ENCODE measurements around the gene SLC6A3. TPM values are rescaled to one million over a fixed set of nuclear protein-coding genes. Genes with fewer than 3 reads are reported as not detected.

Gene SLC6A3
- total and polyA plus RNA-seq, 5 donors from 2014 or later = 0.27 TPM; not detected in 4

- H3K9me3 ChIP-seq (ENCODE audit: control insufficient read depth in 2 of 2, low read length in 2 of 2) = no peaks in the 10 kb centered on the region
- no peak overlapping the region for H3K27ac ChIP-seq (ENCODE audit: insufficient read depth, low read length, poor library complexity, severe bottlenecking)
- no peak overlapping the region for H3K27ac Mint-ChIP-seq
- no peaks in the 10 kb centered on the region for H3K4me1 ChIP-seq (ENCODE audit: control insufficient read depth, insufficient read depth, low read length, poor library complexity, severe bottlenecking)
- H3K36me3 Mint-ChIP-seq = no peaks in the 10 kb centered on the region
- H3K36me3 ChIP-seq (ENCODE audit: control insufficient read depth, insufficient read depth, low read length) = no peaks in the 10 kb centered on the region
- peaks cover 32% of the 10 kb centered on the region for H3K27me3 Mint-ChIP-seq
- no peak for DNase-seq
- H3K9me3 Mint-ChIP-seq = peaks cover 2 to 10% (median 5%) of the 10 kb centered on the region in 7 donors
- H3K4me1 Mint-ChIP-seq = peaks cover 0 to 9% (median 3%) of the 10 kb centered on the region in 4 donors
- no peak overlapping the region for H3K4me3 ChIP-seq (ENCODE audit: low read depth, low read length)
- no peak for ATAC-seq (ENCODE audit: low read depth in 2 of 2)
- no peaks in the 10 kb centered on the region for H3K27me3 ChIP-seq (ENCODE audit: control insufficient read depth, insufficient read depth, low read length)
- no peak overlapping the region for H3K4me3 Mint-ChIP-seq
These were observed 2.8 kb downstream of the SLC6A3 start for GRCh38 chr5:1442222-1443145.

GRCh38 chr5:1441166-1441865 is 3.9 kb downstream of the SLC6A3 start:
- no peaks in the 10 kb centered on the region for H3K4me1 ChIP-seq (ENCODE audit: control insufficient read depth, insufficient read depth, low read length, poor library complexity, severe bottlenecking)
- H3K4me3 ChIP-seq (ENCODE audit: low read depth, low read length) = no peak overlapping the region
- DNase-seq (no peak), ATAC-seq (ENCODE audit: low read depth in 2 of 2) (no peak)
- H3K36me3 ChIP-seq (ENCODE audit: control insufficient read depth, insufficient read depth, low read length) = no peaks in the 10 kb centered on the region
- peaks cover 0 to 9% (median 3%) of the 10 kb centered on the region in 4 donors for H3K4me1 Mint-ChIP-seq
- no peak overlapping the region for H3K27ac Mint-ChIP-seq
- H3K27me3 Mint-ChIP-seq = peaks cover 21% of the 10 kb centered on the region
- H3K4me3 Mint-ChIP-seq = no peak overlapping the region
- no peaks in the 10 kb centered on the region for H3K36me3 Mint-ChIP-seq
- H3K27me3 ChIP-seq (ENCODE audit: control insufficient read depth, insufficient read depth, low read length) = no peaks in the 10 kb centered on the region
- no peak overlapping the region for H3K27ac ChIP-seq (ENCODE audit: insufficient read depth, low read length, poor library complexity, severe bottlenecking)
- H3K9me3 ChIP-seq (ENCODE audit: control insufficient read depth in 2 of 2, low read length in 2 of 2) = no peaks in the 10 kb centered on the region
- peaks cover 2 to 10% (median 5%) of the 10 kb centered on the region in 7 donors for H3K9me3 Mint-ChIP-seq

- H3K27ac Mint-ChIP-seq = no peak overlapping the region
- H3K9me3 ChIP-seq (ENCODE audit: control insufficient read depth in 2 of 2, low read length in 2 of 2) = no peaks in the 10 kb centered on the region
- no peaks in the 10 kb centered on the region for H3K36me3 ChIP-seq (ENCODE audit: control insufficient read depth, insufficient read depth, low read length)
- H3K27ac ChIP-seq (ENCODE audit: insufficient read depth, low read length, poor library complexity, severe bottlenecking) = no peak overlapping the region
- H3K9me3 Mint-ChIP-seq = peaks cover 2 to 10% (median 5%) of the 10 kb centered on the region in 7 donors
- H3K4me1 Mint-ChIP-seq = peaks cover 0 to 9% (median 3%) of the 10 kb centered on the region in 4 donors
- ATAC-seq (ENCODE audit: low read depth in 2 of 2) (no peak), DNase-seq (no peak)
- H3K4me3 ChIP-seq (ENCODE audit: low read depth, low read length) = no peak overlapping the region
- no peaks in the 10 kb centered on the region for H3K36me3 Mint-ChIP-seq
- H3K27me3 Mint-ChIP-seq = peaks cover 20% of the 10 kb centered on the region
- H3K4me3 Mint-ChIP-seq = no peak overlapping the region
- no peaks in the 10 kb centered on the region for H3K4me1 ChIP-seq (ENCODE audit: control insufficient read depth, insufficient read depth, low read length, poor library complexity, severe bottlenecking)
- no peaks in the 10 kb centered on the region for H3K27me3 ChIP-seq (ENCODE audit: control insufficient read depth, insufficient read depth, low read length)
These were observed 5.1 kb downstream of the SLC6A3 start for GRCh38 chr5:1440098-1440493.

- H3K4me1 Mint-ChIP-seq = peaks cover 0 to 7% (median 3%) of the 10 kb centered on the region in 4 donors
- Histone ChIP-seq H3K27ac (ENCODE audit: insufficient read depth, low read length, poor library complexity, severe bottlenecking) (no peak overlapping the region), H3K4me1 (ENCODE audit: control insufficient read depth, insufficient read depth, low read length, poor library complexity, severe bottlenecking) (no peaks in the 10 kb centered on the region), H3K27me3 (ENCODE audit: control insufficient read depth, insufficient read depth, low read length) (no peaks in the 10 kb centered on the region), H3K4me3 (ENCODE audit: low read depth, low read length) (no peak overlapping the region), H3K36me3 (ENCODE audit: control insufficient read depth, insufficient read depth, low read length) (no peaks in the 10 kb centered on the region), H3K9me3 (ENCODE audit: control insufficient read depth in 2 of 2, low read length in 2 of 2) (no peaks in the 10 kb centered on the region)
- DNase-seq (no peak), ATAC-seq (ENCODE audit: low read depth in 2 of 2) (no peak)
- no peak overlapping the region for H3K4me3 Mint-ChIP-seq
- H3K27ac Mint-ChIP-seq = no peak overlapping the region
- H3K27me3 Mint-ChIP-seq = peaks cover 20% of the 10 kb centered on the region
- H3K9me3 Mint-ChIP-seq = peaks cover 2 to 10% (median 5%) of the 10 kb centered on the region in 7 donors
- H3K36me3 Mint-ChIP-seq = no peaks in the 10 kb centered on the region
These were observed 5.7 kb downstream of the SLC6A3 start for GRCh38 chr5:1439388-1440097.

GRCh38 chr5:1438871-1439270 is 6.4 kb downstream of the SLC6A3 start:
- H3K9me3 ChIP-seq (ENCODE audit: control insufficient read depth in 2 of 2, low read length in 2 of 2) = no peaks in the 10 kb centered on the region
- Mint-ChIP-seq H3K9me3 (peaks cover 2 to 10% (median 6%) of the 10 kb centered on the region in 7 donors), H3K4me1 (peaks cover 0 to 3% (median 1%) of the 10 kb centered on the region in 4 donors), H3K27me3 (peaks cover 15% of the 10 kb centered on the region), H3K27ac (no peak overlapping the region), H3K4me3 (no peak overlapping the region), H3K36me3 (no peaks in the 10 kb centered on the region)
- H3K36me3 ChIP-seq (ENCODE audit: control insufficient read depth, insufficient read depth, low read length) = no peaks in the 10 kb centered on the region
- H3K4me3 ChIP-seq (ENCODE audit: low read depth, low read length) = no peak overlapping the region
- no peaks in the 10 kb centered on the region for H3K27me3 ChIP-seq (ENCODE audit: control insufficient read depth, insufficient read depth, low read length)
- no peak overlapping the region for H3K27ac ChIP-seq (ENCODE audit: insufficient read depth, low read length, poor library complexity, severe bottlenecking)
- no peak for ATAC-seq (ENCODE audit: low read depth in 2 of 2)
- H3K4me1 ChIP-seq (ENCODE audit: control insufficient read depth, insufficient read depth, low read length, poor library complexity, severe bottlenecking) = no peaks in the 10 kb centered on the region
- no peak for DNase-seq

GRCh38 chr5:1437876-1438559 is 7.2 kb downstream of the SLC6A3 start:
- Histone ChIP-seq H3K36me3 (ENCODE audit: control insufficient read depth, insufficient read depth, low read length) (no peaks in the 10 kb centered on the region), H3K27me3 (ENCODE audit: control insufficient read depth, insufficient read depth, low read length) (no peaks in the 10 kb centered on the region), H3K9me3 (ENCODE audit: control insufficient read depth in 2 of 2, low read length in 2 of 2) (no peaks in the 10 kb centered on the region), H3K4me1 (ENCODE audit: control insufficient read depth, insufficient read depth, low read length, poor library complexity, severe bottlenecking) (no peaks in the 10 kb centered on the region), H3K27ac (ENCODE audit: insufficient read depth, low read length, poor library complexity, severe bottlenecking) (no peak overlapping the region), H3K4me3 (ENCODE audit: low read depth, low read length) (no peak overlapping the region)
- peaks cover 6% of the 10 kb centered on the region for H3K27me3 Mint-ChIP-seq
- no peak overlapping the region for H3K4me3 Mint-ChIP-seq
- ATAC-seq (ENCODE audit: low read depth in 2 of 2) (no peak), DNase-seq (no peak)
- peaks cover 2 to 16% (median 6%) of the 10 kb centered on the region in 7 donors for H3K9me3 Mint-ChIP-seq
- H3K27ac Mint-ChIP-seq = no peak overlapping the region
- H3K4me1 Mint-ChIP-seq = no peaks in the 10 kb centered on the region
- no peaks in the 10 kb centered on the region for H3K36me3 Mint-ChIP-seq

GRCh38 chr5:1437226-1437829 is 7.9 kb downstream of the SLC6A3 start:
- H3K9me3 ChIP-seq (ENCODE audit: control insufficient read depth in 2 of 2, low read length in 2 of 2) = no peaks in the 10 kb centered on the region
- Mint-ChIP-seq H3K27me3 (peaks cover 6% of the 10 kb centered on the region), H3K36me3 (no peaks in the 10 kb centered on the region), H3K4me1 (no peaks in the 10 kb centered on the region), H3K9me3 (peaks cover 2 to 16% (median 6%) of the 10 kb centered on the region in 7 donors), H3K4me3 (no peak overlapping the region), H3K27ac (peak overlapping the region in 1 of 3 donors; percentile 55)
- no peak overlapping the region for H3K27ac ChIP-seq (ENCODE audit: insufficient read depth, low read length, poor library complexity, severe bottlenecking)
- H3K36me3 ChIP-seq (ENCODE audit: control insufficient read depth, insufficient read depth, low read length) = no peaks in the 10 kb centered on the region
- no peaks in the 10 kb centered on the region for H3K4me1 ChIP-seq (ENCODE audit: control insufficient read depth, insufficient read depth, low read length, poor library complexity, severe bottlenecking)
- ATAC-seq (ENCODE audit: low read depth in 2 of 2) (no peak), DNase-seq (no peak)
- no peaks in the 10 kb centered on the region for H3K27me3 ChIP-seq (ENCODE audit: control insufficient read depth, insufficient read depth, low read length)
- H3K4me3 ChIP-seq (ENCODE audit: low read depth, low read length) = no peak overlapping the region

All from CD4-positive, CD25-positive, alpha-beta regulatory T cell (primary cell).